H1 (cell line): ENCODE measurements around the gene MAP4. TPM values are rescaled to one million over a fixed set of nuclear protein-coding genes. Genes with fewer than 3 reads are reported as not detected.

Experiments used
- CTCF ChIA-PET: fragments of 300-600 bp; sonication (Branson Sonifier 250); formaldehyde crosslinking; loops from one replicate; lab custom pipeline; 2021; ENCODE audit not compliant: partially characterized antibody; lab: Charles Lee
- POLR2A ChIA-PET: fragments of 300-600 bp; sonication (Branson Sonifier 250); formaldehyde crosslinking; loops from one replicate; lab custom pipeline; 2021; ENCODE audit warnings: inconsistent platforms; ENCODE audit not compliant: partially characterized antibody; lab: Charles Lee
- DNase-seq, 2 experiments: peaks; one replicate each; pipeline versions ENCODE4 v3.0.0 to v3.0.0-alpha.2; 2010 to 2022; ENCODE audit warnings: low spot score in 2 of 2, low read depth in 1 of 2, mixed read lengths in 1 of 2
- FAIRE-seq: peaks from 2 replicates; lab custom pipeline; 2011; peaks lifted over from hg19 to GRCh38; lab: Jason Lieb, UNC
- H2AFZ ChIP-seq: 2 replicates; pipeline ENCODE4 v1.8.1; 2012; ENCODE audit warnings: low read length, inconsistent platforms
- H2AK5ac ChIP-seq: 2 replicates; pipeline ENCODE4 v1.6.1; 2013; ENCODE audit warnings: low read depth, low read length
- H2BK120ac ChIP-seq: replicated peaks from 2 replicates; pipeline ENCODE3; 2013; ENCODE audit warnings: low read depth, low read length, inconsistent platforms
- H2BK12ac ChIP-seq: 2 replicates; pipeline ENCODE4 v1.6.1; 2013; ENCODE audit warnings: low read depth, low read length
- H2BK15ac ChIP-seq: 2 replicates; pipeline ENCODE4 v1.6.1; 2013; ENCODE audit warnings: low read length
- H2BK20ac ChIP-seq: 2 replicates; pipeline ENCODE4 v1.6.1; 2013; ENCODE audit warnings: low read length
- H2BK5ac ChIP-seq: 2 replicates; pipeline ENCODE4 v1.6.1; 2013; ENCODE audit warnings: low read depth, low read length
- H3K14ac ChIP-seq: 2 replicates; pipeline ENCODE4 v1.6.1; 2013; ENCODE audit warnings: inconsistent platforms; ENCODE audit not compliant: insufficient read length
- H3K18ac ChIP-seq: 2 replicates; pipeline ENCODE4 v1.6.1; 2013; ENCODE audit warnings: low read length; ENCODE audit errors: extremely low read depth
- H3K23ac ChIP-seq: 2 replicates; pipeline ENCODE4 v1.6.1; 2013; ENCODE audit warnings: inconsistent platforms; ENCODE audit not compliant: insufficient read length
- H3K23me2 ChIP-seq: 2 replicates; pipeline ENCODE4 v1.6.1; 2013; ENCODE audit warnings: low read depth, low read length
- H3K27ac ChIP-seq: 2 replicates; pipeline ENCODE4 v1.6.1; 2011; ENCODE audit warnings: low read depth, low read length, inconsistent platforms
- H3K27me3 ChIP-seq, 4 experiments: replicated peaks in 1 of 4; 1 replicate in 1 of 4; 2 replicates in 3 of 4; pipeline versions ENCODE4 v1.6.1 to v1.8.1; 2011 to 2013; ENCODE audit warnings: low read length in 3 of 4, mild to moderate bottlenecking in 3 of 4, inconsistent platforms in 2 of 4, mixed read lengths in 2 of 4, moderate library complexity in 1 of 4; ENCODE audit not compliant: control insufficient read depth in 3 of 4, insufficient read depth in 3 of 4; ENCODE audit errors: extremely low read depth in 1 of 4
- H3K36me3 ChIP-seq, 4 experiments: 2 replicates each; pipeline versions ENCODE4 v1.6.1 to v1.8.1; 2011 to 2013; ENCODE audit warnings: mild to moderate bottlenecking in 4 of 4, low read length in 3 of 4, moderate library complexity in 2 of 4, control low read depth in 1 of 4, inconsistent platforms in 1 of 4; ENCODE audit not compliant: insufficient read depth in 4 of 4, control insufficient read depth in 2 of 4
- H3K4ac ChIP-seq: replicated peaks from 2 replicates; pipeline ENCODE3; 2013; ENCODE audit warnings: low read length, low read depth, mixed read lengths, inconsistent platforms; ENCODE audit not compliant: insufficient read length
- H3K4me1 ChIP-seq, 4 experiments: replicated peaks in 1 of 4; 1 replicate in 1 of 4; 2 replicates in 3 of 4; pipeline versions ENCODE4 v1.6.1 to v1.8.1; 2011 to 2013; ENCODE audit warnings: low read length in 3 of 4, inconsistent platforms in 2 of 4, mixed read lengths in 1 of 4; ENCODE audit not compliant: insufficient read depth in 4 of 4, control insufficient read depth in 3 of 4
- H3K4me2 ChIP-seq, 2 experiments: 2 replicates each; pipeline versions ENCODE4 v1.6.1 to v1.8.1; 2011 to 2013; ENCODE audit warnings: low read depth in 2 of 2, low read length in 2 of 2, control low read depth in 1 of 2, inconsistent platforms in 1 of 2, mild to moderate bottlenecking in 1 of 2; ENCODE audit not compliant: insufficient read depth in 1 of 2
- H3K4me3 ChIP-seq, 4 experiments: fragments of 200-600, 300-600 bp in 1 of 4; sonication (generic), shearing (Covaris generic), sonication (Bioruptor Twin) in 1 of 4; 2 replicates each; pipeline versions ENCODE4 v1.5.1 to v1.8.1; 2011 to 2016; ENCODE audit warnings: low read length in 4 of 4, low read depth in 3 of 4, control low read depth in 2 of 4, inconsistent platforms in 2 of 4, mild to moderate bottlenecking in 2 of 4, mixed read lengths in 1 of 4, moderate library complexity in 1 of 4; ENCODE audit not compliant: insufficient read depth in 2 of 4; ENCODE audit errors: extremely low read depth in 1 of 4
- H3K56ac ChIP-seq: replicated peaks from 2 replicates; pipeline ENCODE3; 2013; ENCODE audit warnings: low read depth, mild to moderate bottlenecking, mixed read lengths, low read length, inconsistent platforms; ENCODE audit not compliant: insufficient read length
- H3K79me1 ChIP-seq: 2 replicates; pipeline ENCODE4 v1.6.1; 2013; ENCODE audit warnings: low read depth, low read length, control low read depth
- H3K79me2 ChIP-seq, 2 experiments: 2 replicates each; pipeline versions ENCODE4 v1.6.1 to v1.8.1; 2012 to 2013; ENCODE audit warnings: low read length in 2 of 2, mild to moderate bottlenecking in 2 of 2, inconsistent platforms in 1 of 2; ENCODE audit not compliant: insufficient read depth in 2 of 2, control insufficient read depth in 1 of 2
- H3K9ac ChIP-seq, 4 experiments: replicated peaks in 1 of 4; 1 replicate in 1 of 4; 2 replicates in 3 of 4; pipeline versions ENCODE4 v1.6.1 to v1.8.1; 2011 to 2013; ENCODE audit warnings: low read depth in 3 of 4, low read length in 3 of 4, control low read depth in 2 of 4, mild to moderate bottlenecking in 2 of 4, moderate library complexity in 2 of 4, inconsistent platforms in 1 of 4; ENCODE audit errors: extremely low read depth in 1 of 4
- H3K9me3 ChIP-seq, 2 experiments: 2 replicates each; pipeline versions ENCODE4 v1.6.1 to v1.8.1; 2012 to 2013; ENCODE audit warnings: mild to moderate bottlenecking in 2 of 2, moderate library complexity in 2 of 2, control low read depth in 1 of 2, inconsistent platforms in 1 of 2, low read depth in 1 of 2, low read length in 1 of 2, mixed read lengths in 1 of 2; ENCODE audit not compliant: insufficient read depth in 2 of 2
- H4K20me1 ChIP-seq, 2 experiments: replicated peaks in 1 of 2; 2 replicates each; pipeline versions ENCODE3 to v1.8.1; 2011 to 2013; ENCODE audit warnings: inconsistent platforms in 2 of 2, low read length in 2 of 2, mild to moderate bottlenecking in 1 of 2; ENCODE audit not compliant: insufficient read depth in 2 of 2, control insufficient read depth in 1 of 2
- H4K5ac ChIP-seq: 2 replicates; pipeline ENCODE4 v1.6.1; 2013; ENCODE audit warnings: low read length, low read depth, mixed read lengths, inconsistent platforms; ENCODE audit not compliant: insufficient read length
- H4K8ac ChIP-seq: 2 replicates; pipeline ENCODE4 v1.8.0; 2013; ENCODE audit warnings: mild to moderate bottlenecking, moderate library complexity, low read length, inconsistent platforms; ENCODE audit not compliant: insufficient read depth; ENCODE audit errors: extremely low read depth
- H4K91ac ChIP-seq: replicated peaks from 2 replicates; pipeline ENCODE3; 2013; ENCODE audit warnings: low read length, mixed read lengths, inconsistent platforms; ENCODE audit not compliant: insufficient read length
- TAF7 ChIP-seq: optimal IDR thresholded peaks from 2 replicates; pipeline ENCODE3; 2011; ENCODE audit warnings: low read depth, mild to moderate bottlenecking, inconsistent platforms, low read length, moderate library complexity, borderline replicate concordance
- WGBS, 2 experiments: shearing (Covaris generic) in 1 of 2; methylation state at CpG; one replicate each; pipeline versions ENCODE4 v1.1.6 to v1.1.7; 2013 to 2015; ENCODE audit warnings: low lambda C conversion rate in 2 of 2, mixed read lengths in 2 of 2, inconsistent platforms in 1 of 2, low coverage in 1 of 2, missing lambda C conversion rate in 1 of 2; ENCODE audit not compliant: insufficient replicate concordance in 2 of 2, insufficient coverage in 1 of 2, insufficient read length in 1 of 2; ENCODE audit errors: extremely low coverage in 1 of 2, missing lambda C conversion rate in 1 of 2; 5-methylcytosine and 5-hydroxymethylcytosine counted together
- long read RNA-seq, 2 experiments: library from RNA in 1 of 2; library from capped mRNA in 1 of 2; stranded (forward); transcript quantifications; one replicate each; pipeline ENCODE4 v2.0.0, GENCODE V29; 2021; ENCODE audit warnings: inconsistent platforms in 1 of 2
- polyA minus RNA-seq, 3 experiments: library from RNA; depleted of rRNA, polyadenylated mRNA; stranded (reverse); fragments of >200 nt; gene quantifications; 1 replicate in 2 of 3; 2 replicates in 1 of 3; pipeline ENCODE4 v1.2.3, GENCODE V29; 2011
- polyA plus RNA-seq, 7 experiments: library from polyadenylated mRNA; depleted of rRNA in 3 of 7; stranded (reverse) in 5 of 7; unstranded in 2 of 7; fragments of >200 nt in 5 of 7; fragments of 200-250 nt in 2 of 7; gene quantifications; 1 replicate in 5 of 7; 2 replicates in 1 of 7; 4 replicates in 1 of 7; pipeline versions ENCODE4 v1.2.1 to v1.2.3, GENCODE V29; 2011 to 2013; ENCODE audit warnings: missing spikeins in 2 of 7, mixed read lengths in 2 of 7
- total RNA-seq: library from RNA; stranded (reverse); fragmentation: NEBNext Ultra II Directional; extraction: Animal tissue kit (Norgen Biotek cat#: 25700); gene quantifications from 2 replicates; pipeline ENCODE4 v1.2.1, GENCODE V29; 2021
- TF ChIP-seq, protein P1 (sequence below): IDR thresholded peaks from 2 replicates; pipeline ENCODE4 v1.6.1; 2012; ENCODE audit warnings: inconsistent platforms

Gene MAP4, protein sequence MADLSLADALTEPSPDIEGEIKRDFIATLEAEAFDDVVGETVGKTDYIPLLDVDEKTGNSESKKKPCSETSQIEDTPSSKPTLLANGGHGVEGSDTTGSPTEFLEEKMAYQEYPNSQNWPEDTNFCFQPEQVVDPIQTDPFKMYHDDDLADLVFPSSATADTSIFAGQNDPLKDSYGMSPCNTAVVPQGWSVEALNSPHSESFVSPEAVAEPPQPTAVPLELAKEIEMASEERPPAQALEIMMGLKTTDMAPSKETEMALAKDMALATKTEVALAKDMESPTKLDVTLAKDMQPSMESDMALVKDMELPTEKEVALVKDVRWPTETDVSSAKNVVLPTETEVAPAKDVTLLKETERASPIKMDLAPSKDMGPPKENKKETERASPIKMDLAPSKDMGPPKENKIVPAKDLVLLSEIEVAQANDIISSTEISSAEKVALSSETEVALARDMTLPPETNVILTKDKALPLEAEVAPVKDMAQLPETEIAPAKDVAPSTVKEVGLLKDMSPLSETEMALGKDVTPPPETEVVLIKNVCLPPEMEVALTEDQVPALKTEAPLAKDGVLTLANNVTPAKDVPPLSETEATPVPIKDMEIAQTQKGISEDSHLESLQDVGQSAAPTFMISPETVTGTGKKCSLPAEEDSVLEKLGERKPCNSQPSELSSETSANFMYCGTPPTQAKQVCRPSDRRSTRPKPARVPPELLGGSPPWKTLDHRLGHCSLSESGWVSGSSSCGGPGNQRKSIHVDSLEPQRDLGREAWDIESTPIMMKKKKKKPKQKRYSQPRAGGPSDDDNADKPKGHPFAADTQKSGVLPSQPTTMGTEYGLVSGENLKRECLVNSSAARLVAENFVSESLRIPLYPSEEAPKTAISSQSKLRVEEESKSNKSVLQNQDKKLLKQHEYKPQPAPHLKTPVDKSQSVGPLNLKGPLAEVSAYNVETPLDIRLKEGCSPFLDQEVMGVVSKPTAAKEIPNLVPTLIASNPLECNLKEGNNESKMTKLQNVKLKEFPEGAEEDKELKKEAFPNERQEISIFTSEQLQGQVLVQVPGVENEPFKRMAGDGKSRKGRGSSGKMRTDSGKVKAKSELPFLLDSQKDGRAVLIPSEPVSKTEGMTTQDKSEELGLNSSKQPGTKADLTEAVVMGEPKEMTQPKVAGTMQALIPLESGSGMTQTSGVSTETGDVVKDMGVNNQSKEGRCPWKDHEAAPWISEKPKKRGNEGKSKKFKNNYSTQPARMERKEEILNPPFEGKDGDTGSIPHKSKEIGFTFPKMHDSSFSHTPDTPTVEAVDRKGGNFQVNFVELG (N-terminal part only)
- total RNA-seq (172 and 179 TPM in 2 replicates), polyA plus RNA-seq (2011; rRNA removed) (67.0 and 74.9 TPM in 2 replicates), polyA minus RNA-seq (2011; rRNA and poly(A)+ RNA removed) (79.2 and 80.5 TPM in 2 replicates)
- 50.8 TPM for polyA plus RNA-seq (2011; cell fraction: cytosol; rRNA removed)
- 94.8 TPM for polyA plus RNA-seq (2011; cell fraction: nucleus; rRNA removed)
- 121 to 134 TPM (median 127 TPM) in 4 replicates for polyA plus RNA-seq (2012, experiment 1 of 2)
- polyA plus RNA-seq (2012, experiment 2 of 2): 56.4 TPM
- 95.9 TPM for polyA plus RNA-seq (2013, experiment 1 of 2)
- 91.9 TPM for polyA plus RNA-seq (2013, experiment 2 of 2)
- 69.9 TPM for polyA minus RNA-seq (2011; cell fraction: cytosol; rRNA and poly(A)+ RNA removed)
- polyA minus RNA-seq (2011; cell fraction: nucleus; rRNA and poly(A)+ RNA removed): 63.4 TPM
- long read RNA-seq, experiment 1, full-length matches to known transcripts: 1 of 93 reads
- long read RNA-seq, experiment 1, partial matches to known transcripts: 26 of 93 reads
- long read RNA-seq, experiment 1, other reads (novel, unspliced or antisense): 66 of 93 reads
- long read RNA-seq, experiment 2, partial matches to known transcripts: 14 of 35 reads
- long read RNA-seq, experiment 2, other reads (novel, unspliced or antisense): 21 of 35 reads

DNA sequence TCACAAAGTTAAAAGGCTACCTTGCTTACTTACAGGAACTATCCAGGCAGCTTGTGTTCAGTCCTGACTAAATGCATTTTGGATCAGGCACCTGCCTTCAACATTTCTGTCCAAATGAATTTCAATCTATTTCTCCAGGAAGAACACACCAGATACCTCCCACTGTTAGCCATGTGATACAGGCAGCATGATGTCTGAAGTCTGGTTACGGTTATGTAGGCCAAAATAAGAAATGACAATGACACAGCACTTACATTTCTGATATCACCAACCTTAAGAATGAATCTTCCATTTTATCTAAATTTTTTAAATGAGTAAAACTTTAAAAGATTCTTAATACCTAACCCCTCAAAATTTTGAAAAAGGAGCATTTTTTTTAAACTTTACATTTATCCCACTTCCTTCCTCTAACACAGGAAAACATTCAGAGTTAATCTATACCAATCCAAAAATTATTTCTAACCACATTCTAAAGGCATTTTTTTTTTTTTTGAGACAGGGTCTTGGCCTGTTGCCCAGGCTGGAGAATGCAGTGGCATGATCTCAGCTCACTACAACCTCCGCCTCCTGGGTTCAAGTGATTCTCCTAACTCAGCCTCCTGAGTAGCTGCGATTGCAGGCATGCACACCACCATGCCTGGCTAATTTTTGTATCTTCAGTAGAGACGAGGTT, at the start of gene MAP4:
Gene MAP4 (minus strand): TSS at position 116 of the 673 bp plus-strand sequence. CDS start 17,556 bp downstream, outside the sequence.
- no peak for FAIRE-seq
- no peak within 1 kb of the TSS for H3K27ac ChIP-seq
- H3K14ac ChIP-seq: no peak within 1 kb of the TSS
- TF ChIP-seq, protein P1, sequence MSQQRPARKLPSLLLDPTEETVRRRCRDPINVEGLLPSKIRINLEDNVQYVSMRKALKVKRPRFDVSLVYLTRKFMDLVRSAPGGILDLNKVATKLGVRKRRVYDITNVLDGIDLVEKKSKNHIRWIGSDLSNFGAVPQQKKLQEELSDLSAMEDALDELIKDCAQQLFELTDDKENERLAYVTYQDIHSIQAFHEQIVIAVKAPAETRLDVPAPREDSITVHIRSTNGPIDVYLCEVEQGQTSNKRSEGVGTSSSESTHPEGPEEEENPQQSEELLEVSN: no peak
- TF ChIP-seq TAF7: no peak

More for the DNA sequence above, at the start of gene MAP4:
- H3K79me2 ChIP-seq: peaks cover 0 to 85% of the 10 kb centered on the region in 2 experiments; a peak in 2 of 4 replicates
- DNase-seq: peak in 1 of 2 experiments; percentile 13
- H3K9ac ChIP-seq: no peak within 1 kb of the TSS; a peak in 2 of 7 replicates
- no peak within 1 kb of the TSS for H3K4ac ChIP-seq
- no peak within 1 kb of the TSS for H4K91ac ChIP-seq
- no peak within 1 kb of the TSS for H2BK120ac ChIP-seq
- H3K9me3 ChIP-seq: no peaks in the 10 kb centered on the region
- peaks cover 7% of the 10 kb centered on the region for H3K79me1 ChIP-seq
- H3K27me3 ChIP-seq: no peaks in the 10 kb centered on the region
- POLR2A ChIA-PET: interaction anchor here (0.9 kb wide), 1 partner anchor 142 kb away, joined by 3 read pairs; no protein-coding TSS in a partner anchor
- H3K4me3 ChIP-seq: no peak within 1 kb of the TSS
- no peak within 1 kb of the TSS for H2BK20ac ChIP-seq
- peaks cover 0 to 7% (median 5%) of the 10 kb centered on the region in 4 experiments; a peak in 5 of 7 replicates for H3K4me1 ChIP-seq
- no peak within 1 kb of the TSS for H2AFZ ChIP-seq
- no peak within 1 kb of the TSS for H2BK15ac ChIP-seq
- CTCF ChIA-PET: interaction anchor here (1.0 kb wide), 1 partner anchor 135 kb away, joined by 4 read pairs; no protein-coding TSS in a partner anchor
- no peak within 1 kb of the TSS for H3K56ac ChIP-seq
- no peak within 1 kb of the TSS for H3K4me2 ChIP-seq
- H3K23ac ChIP-seq: no peak within 1 kb of the TSS
- H2BK5ac ChIP-seq: no peak within 1 kb of the TSS
- no peaks in the 10 kb centered on the region for H3K36me3 ChIP-seq
- no peaks in the 10 kb centered on the region for H3K23me2 ChIP-seq
- 79% methylated on average over 4 of the region's 4 CpGs; no CpG with 5 or more reads in 1 of the 2 experiments for WGBS, 2 experiments
- no peak within 1 kb of the TSS for H2AK5ac ChIP-seq
- no peak within 1 kb of the TSS for H4K8ac ChIP-seq
- no peak within 1 kb of the TSS for H4K5ac ChIP-seq
- H3K18ac ChIP-seq: no peak within 1 kb of the TSS
- H4K20me1 ChIP-seq: peaks cover 2 to 9% of the 10 kb centered on the region in 2 experiments
- no peak within 1 kb of the TSS for H2BK12ac ChIP-seq
